IPS DF 6.9 (cell line): Measurements from ENCODE around the gene ITGB2.

Experiments
- DNase-seq: peaks from one replicate; pipeline ENCODE4 v3.0.0-alpha.2; 2013; ENCODE audit warnings: low read depth, low spot score
- H3K27ac ChIP-seq: one replicate; pipeline ENCODE4 v1.5.1; 2013; ENCODE audit warnings: low read length, control low read depth
- H3K27me3 ChIP-seq: 2 replicates; pipeline ENCODE4 v1.6.1; 2013; ENCODE audit warnings: mild to moderate bottlenecking, low read length; ENCODE audit not compliant: control insufficient read depth, insufficient read depth
- H3K36me3 ChIP-seq: 2 replicates; pipeline ENCODE4 v1.6.1; 2013; ENCODE audit warnings: low read length; ENCODE audit not compliant: control insufficient read depth, insufficient read depth
- H3K4me1 ChIP-seq: 2 replicates; pipeline ENCODE4 v1.6.1; 2013; ENCODE audit warnings: low read length; ENCODE audit not compliant: control insufficient read depth, insufficient read depth
- H3K4me3 ChIP-seq: 2 replicates; pipeline ENCODE4 v1.5.1; 2013; ENCODE audit warnings: mild to moderate bottlenecking, low read length
- H3K9me3 ChIP-seq: 2 replicates; pipeline ENCODE4 v1.6.1; 2013; ENCODE audit warnings: low read length, inconsistent platforms; ENCODE audit not compliant: control insufficient read depth, insufficient read depth
- WGBS: extraction: QIAGEN DNeasy Blood & Tissue Kit; methylation state at CpG from one replicate; pipeline ENCODE4 v1.1.7; 2013; ENCODE audit warnings: mixed read lengths, missing lambda C conversion rate; ENCODE audit not compliant: insufficient read length, insufficient coverage; 5-methylcytosine and 5-hydroxymethylcytosine counted together

Gene ITGB2

DNA sequence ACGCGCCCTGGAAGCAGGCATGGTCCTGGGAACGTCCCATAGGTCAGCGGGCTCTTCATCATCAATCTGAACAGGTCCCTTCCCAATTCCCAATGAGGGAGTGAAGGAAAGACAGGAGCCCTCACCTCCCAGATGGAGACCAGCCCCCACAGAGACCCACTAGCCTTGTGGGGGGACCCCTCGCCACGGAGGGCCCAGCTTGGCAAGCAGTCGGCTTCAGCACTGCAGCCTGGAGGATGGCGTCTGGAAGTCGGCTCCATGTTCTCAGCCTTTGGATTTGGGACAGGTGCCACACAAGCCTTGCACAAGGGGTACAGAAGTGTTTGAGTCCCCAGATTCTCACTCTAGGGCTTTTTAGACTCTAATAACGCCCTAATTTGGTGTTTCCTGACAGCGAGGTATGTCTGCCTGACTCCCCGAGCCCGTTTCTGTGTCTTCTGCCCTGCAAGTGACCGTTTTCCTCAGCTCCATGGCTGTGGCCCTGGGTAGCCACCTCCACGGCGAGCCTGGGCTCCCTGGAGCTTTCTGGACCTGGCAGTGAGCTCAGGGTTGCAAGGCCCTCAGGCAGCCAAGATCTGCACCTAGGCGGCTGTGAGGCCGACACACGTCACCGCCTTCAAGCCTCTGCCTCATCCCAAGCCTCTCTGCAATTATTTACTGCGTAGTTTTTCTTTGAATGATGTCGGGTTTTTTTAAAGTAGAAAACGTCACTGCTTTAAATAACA lies 77.8 kb downstream of the ITGB2 start:
- DNase-seq: no peak
- Histone ChIP-seq H3K4me1 (peaks cover 5% of the 10 kb centered on the region; the same call in 1 of the 2 replicates), H3K9me3 (no peaks in the 10 kb centered on the region), H3K4me3 (no peak overlapping the region), H3K36me3 (no peaks in the 10 kb centered on the region), H3K27me3 (no peaks in the 10 kb centered on the region), H3K27ac (no peak overlapping the region)
- WGBS: no CpG with 5 or more reads among the region's 23 CpGs

GRCh38 chr21:44842087-44842486 lies 78.6 kb downstream of the ITGB2 start:
- DNase-seq: no peak
- Histone ChIP-seq H3K4me3 (no peak overlapping the region), H3K9me3 (no peaks in the 10 kb centered on the region), H3K27ac (no peak overlapping the region), H3K4me1 (peaks cover 5% of the 10 kb centered on the region; the same call in 1 of the 2 replicates), H3K36me3 (no peaks in the 10 kb centered on the region), H3K27me3 (no peaks in the 10 kb centered on the region)
- WGBS: no CpG with 5 or more reads among the region's 10 CpGs

DNA sequence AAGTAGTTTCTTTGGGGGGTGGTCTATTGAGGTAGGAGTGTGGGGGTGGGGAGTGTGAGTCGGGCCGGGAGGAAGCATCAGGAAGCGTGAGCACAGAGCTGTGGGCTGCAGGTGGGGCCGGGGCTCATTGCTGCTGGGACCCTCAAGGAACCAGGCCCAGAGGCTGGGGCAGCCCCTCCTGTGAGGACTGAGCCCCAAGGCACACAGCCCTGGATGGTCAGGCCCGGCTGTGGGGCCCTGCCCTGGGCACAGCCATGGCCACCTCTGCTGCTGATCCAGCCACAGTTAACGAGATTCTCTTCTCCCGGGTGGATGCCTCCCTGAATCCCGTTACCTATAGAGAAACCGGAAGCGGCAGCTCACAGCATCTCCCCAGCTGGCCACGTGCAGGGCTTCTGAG lies 79.9 kb downstream of the ITGB2 start:
- Histone ChIP-seq H3K9me3 (no peaks in the 10 kb centered on the region), H3K27ac (no peak overlapping the region), H3K4me3 (no peak overlapping the region), H3K27me3 (no peaks in the 10 kb centered on the region), H3K36me3 (no peaks in the 10 kb centered on the region), H3K4me1 (peaks cover 3% of the 10 kb centered on the region; the same call in 1 of the 2 replicates)
- no peak for DNase-seq
- no CpG with 5 or more reads among the region's 11 CpGs for WGBS

DNA sequence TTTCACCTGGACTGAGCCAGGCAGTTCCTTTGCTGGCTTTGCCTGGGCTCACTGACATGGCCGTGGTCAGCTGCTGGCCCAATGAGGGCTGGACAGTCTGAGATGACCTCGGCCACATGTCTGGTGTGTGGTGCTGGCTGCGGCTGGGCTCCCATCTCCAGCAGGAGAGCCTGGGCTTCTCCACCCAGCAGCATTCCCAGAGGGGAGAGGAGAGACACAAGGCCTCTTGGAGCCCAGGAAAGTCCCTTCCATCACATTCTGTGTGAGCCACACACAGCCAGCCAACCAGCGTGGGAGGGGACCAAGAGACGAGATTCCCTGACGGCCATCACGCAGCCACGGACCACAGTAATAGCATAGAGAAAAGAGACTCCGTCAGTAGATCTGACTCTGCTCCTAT lies 81.7 kb downstream of the ITGB2 start:
- Histone ChIP-seq H3K27me3 (no peaks in the 10 kb centered on the region), H3K27ac (no peak overlapping the region), H3K4me3 (no peak overlapping the region), H3K36me3 (no peaks in the 10 kb centered on the region), H3K9me3 (no peaks in the 10 kb centered on the region), H3K4me1 (peaks cover 2% of the 10 kb centered on the region; the same call in 1 of the 2 replicates)
- WGBS: no CpG with 5 or more reads among the region's 9 CpGs
- DNase-seq: no peak

GRCh38 chr21:44838039-44838895 lies 82.4 kb downstream of the ITGB2 start:
- no peak overlapping the region for H3K27ac ChIP-seq
- no CpG with 5 or more reads among the region's 30 CpGs for WGBS

GRCh38 chr21:44837537-44837936 lies 83.2 kb downstream of the ITGB2 start:
- H3K4me1 ChIP-seq: peaks cover 2% of the 10 kb centered on the region; the same call in 1 of the 2 replicates
- H3K4me3 ChIP-seq: no peak overlapping the region
- no peaks in the 10 kb centered on the region for H3K9me3 ChIP-seq
- no peak overlapping the region for H3K27ac ChIP-seq
- WGBS: no CpG with 5 or more reads among the region's 13 CpGs
- H3K36me3 ChIP-seq: no peaks in the 10 kb centered on the region
- DNase-seq: no peak
- no peaks in the 10 kb centered on the region for H3K27me3 ChIP-seq

More at GRCh38 chr21:44838039-44838895, 82.4 kb downstream of the ITGB2 start:
- no peak for DNase-seq
- H3K27me3 ChIP-seq: no peaks in the 10 kb centered on the region
- H3K36me3 ChIP-seq: no peaks in the 10 kb centered on the region
- no peak overlapping the region for H3K4me3 ChIP-seq
- peaks cover 2% of the 10 kb centered on the region; the same call in 1 of the 2 replicates for H3K4me1 ChIP-seq
- H3K9me3 ChIP-seq: no peaks in the 10 kb centered on the region

GRCh38 chr21:44836666-44837471 lies 83.8 kb downstream of the ITGB2 start:
- H3K36me3 ChIP-seq: no peaks in the 10 kb centered on the region
- no peak overlapping the region for H3K4me3 ChIP-seq
- no peak for DNase-seq
- no peak overlapping the region for H3K27ac ChIP-seq
- no peaks in the 10 kb centered on the region for H3K9me3 ChIP-seq
- peaks cover 2% of the 10 kb centered on the region; the same call in 1 of the 2 replicates for H3K4me1 ChIP-seq
- no CpG with 5 or more reads among the region's 37 CpGs for WGBS
- no peaks in the 10 kb centered on the region for H3K27me3 ChIP-seq

- no peak overlapping the region for H3K27ac ChIP-seq
- no peak for DNase-seq
These were observed 84.4 kb downstream of the ITGB2 start for GRCh38 chr21:44836349-44836665.

More at GRCh38 chr21:44836349-44836665, 84.4 kb downstream of the ITGB2 start:
- Histone ChIP-seq H3K27me3 (no peaks in the 10 kb centered on the region), H3K4me3 (no peak overlapping the region), H3K4me1 (peaks cover 2% of the 10 kb centered on the region; the same call in 1 of the 2 replicates), H3K9me3 (no peaks in the 10 kb centered on the region), H3K36me3 (no peaks in the 10 kb centered on the region)
- WGBS: no CpG with 5 or more reads among the region's 3 CpGs
